Measurements from ENCODE around the gene TUBGCP3. TPM values are rescaled to one million over a fixed set of nuclear protein-coding genes. Genes with fewer than 3 reads are reported as not detected.

TUBGCP3 gene
- total and polyA plus RNA-seq, 4 donors: 6.7 to 31.0 (median 17.3) TPM

GRCh38 chr13:112605531-112605990, 17.6 kb upstream of the TUBGCP3 start:
- TF ChIP-seq JUND (IDR thresholded peaks at IDR 0.05) (no peak), HNF4G (IDR thresholded peaks at IDR 0.05) (no peak), TAF1 (conservative IDR thresholded peaks at IDR 0.05) (no peak), ZBTB33 (IDR thresholded peaks at IDR 0.05) (no peak)
- peak overlapping the region in 1 of 3 donors; percentile 59 for H3K4me3 ChIP-seq (ENCODE audit: low read depth in 1 of 3, low read length in 3 of 3)
- H3K9me3 ChIP-seq (ENCODE audit: control insufficient read depth in 4 of 4, low read length in 3 of 4): no peaks in the 10 kb centered on the region
- peak overlapping the region in 1 of 2 donors; percentile 43 for H3K9ac ChIP-seq (ENCODE audit: low read depth in 1 of 2, low read length in 2 of 2)
- H3K4me1 ChIP-seq (ENCODE audit: control insufficient read depth in 4 of 4, insufficient read depth in 4 of 4, low read length in 3 of 4): peaks cover 0 to 6% (median 4%) of the 10 kb centered on the region in 4 donors
- H3K27ac ChIP-seq (ENCODE audit: low read depth in 1 of 2, low read length in 2 of 2): peak overlapping the region in 1 of 2 donors; percentile 36
- no peaks in the 10 kb centered on the region for H3K36me3 ChIP-seq (ENCODE audit: control insufficient read depth in 4 of 4, insufficient read depth in 3 of 4, low read depth in 1 of 4, low read length in 3 of 4)
- H3K27me3 ChIP-seq (ENCODE audit: control insufficient read depth in 4 of 4, insufficient read depth in 4 of 4, low read length in 3 of 4): no peaks in the 10 kb centered on the region
- DNase-seq (ENCODE audit: low spot score): no peak
- 72% methylated on average over 18 of the region's 18 CpGs for WGBS

GRCh38 chr13:112603641-112604225, 15.8 kb upstream of the TUBGCP3 start:
- Histone ChIP-seq H3K27ac (ENCODE audit: low read depth in 1 of 2, low read length in 2 of 2) (no peak overlapping the region), H3K9ac (ENCODE audit: low read depth in 1 of 2, low read length in 2 of 2) (no peak overlapping the region), H3K36me3 (ENCODE audit: control insufficient read depth in 4 of 4, insufficient read depth in 3 of 4, low read depth in 1 of 4, low read length in 3 of 4) (no peaks in the 10 kb centered on the region), H3K4me3 (ENCODE audit: low read depth in 1 of 3, low read length in 3 of 3) (no peak overlapping the region), H3K27me3 (ENCODE audit: control insufficient read depth in 4 of 4, insufficient read depth in 4 of 4, low read length in 3 of 4) (no peaks in the 10 kb centered on the region), H3K9me3 (ENCODE audit: control insufficient read depth in 4 of 4, low read length in 3 of 4) (no peaks in the 10 kb centered on the region), H3K4me1 (ENCODE audit: control insufficient read depth in 4 of 4, insufficient read depth in 4 of 4, low read length in 3 of 4) (peaks cover 0 to 6% (median 4%) of the 10 kb centered on the region in 4 donors)
- DNase-seq (ENCODE audit: low spot score): no peak
- 71% methylated on average over 5 of the region's 5 CpGs for WGBS
- TF ChIP-seq FOXA1 (IDR thresholded peaks at IDR 0.05): no peak

GRCh38 chr13:112602189-112602588, 14.2 kb upstream of the TUBGCP3 start:
- Histone ChIP-seq H3K4me1 (ENCODE audit: control insufficient read depth in 4 of 4, insufficient read depth in 4 of 4, low read length in 3 of 4) (peaks cover 0 to 6% (median 4%) of the 10 kb centered on the region in 4 donors), H3K9ac (ENCODE audit: low read depth in 1 of 2, low read length in 2 of 2) (no peak overlapping the region), H3K4me3 (ENCODE audit: low read depth in 1 of 3, low read length in 3 of 3) (no peak overlapping the region), H3K27ac (ENCODE audit: low read depth in 1 of 2, low read length in 2 of 2) (no peak overlapping the region), H3K27me3 (ENCODE audit: control insufficient read depth in 4 of 4, insufficient read depth in 4 of 4, low read length in 3 of 4) (no peaks in the 10 kb centered on the region), H3K9me3 (ENCODE audit: control insufficient read depth in 4 of 4, low read length in 3 of 4) (no peaks in the 10 kb centered on the region), H3K36me3 (ENCODE audit: control insufficient read depth in 4 of 4, insufficient read depth in 3 of 4, low read depth in 1 of 4, low read length in 3 of 4) (no peaks in the 10 kb centered on the region)
- no peak for TF ChIP-seq FOXA1 (IDR thresholded peaks at IDR 0.05)
- TF ChIP-seq NR2F2 (IDR thresholded peaks at IDR 0.05): no peak
- TF ChIP-seq YY1 (IDR thresholded peaks at IDR 0.05): no peak
- no peak for TF ChIP-seq SP1 (IDR thresholded peaks at IDR 0.05)
- TF ChIP-seq ATF3 (IDR thresholded peaks at IDR 0.05): no peak
- TF ChIP-seq RAD21 (IDR thresholded peaks at IDR 0.05): no peak
- TF ChIP-seq TAF1 (conservative IDR thresholded peaks at IDR 0.05): no peak
- no peak for TF ChIP-seq GABPA (IDR thresholded peaks at IDR 0.05 in 1 of 2, conservative IDR thresholded peaks at IDR 0.05 in 1 of 2)
- TF ChIP-seq FOXA2 (IDR thresholded peaks at IDR 0.05): no peak
- TF ChIP-seq EGR1 (IDR thresholded peaks at IDR 0.05; ENCODE audit: low read depth in 2 of 2): no peak
- no peak for TF ChIP-seq JUND (IDR thresholded peaks at IDR 0.05)
- no peak for TF ChIP-seq ZBTB33 (IDR thresholded peaks at IDR 0.05)
- TF ChIP-seq MAX (IDR thresholded peaks at IDR 0.05): no peak
- no peak for TF ChIP-seq HNF4G (IDR thresholded peaks at IDR 0.05)
- TF ChIP-seq RXRA (IDR thresholded peaks at IDR 0.05): no peak
- no peak for TF ChIP-seq REST (IDR thresholded peaks at IDR 0.05)
- no peak for TF ChIP-seq HNF4A (conservative IDR thresholded peaks at IDR 0.05)
- no peak for TF ChIP-seq CTCF (IDR thresholded peaks at IDR 0.05; ENCODE audit: low read depth, low read length, missing input control)
- 94% methylated on average over 8 of the region's 8 CpGs for WGBS
- no peak for DNase-seq (ENCODE audit: low spot score)
